K562 (cell line): Measurements from ENCODE around the gene PTPRO. TPM values are rescaled to one million over a fixed set of nuclear protein-coding genes. Genes with fewer than 3 reads are reported as not detected.

Experiments used
- ATAC-seq: fragments of 200-7000 bp; cut with Tn5 transposase; 3 replicates; pipeline ENCODE4 v1.9.1; 2020; ENCODE audit warnings: moderate library complexity
- BruUV-seq: library from RNA; stranded (reverse); fragments of 400-500 nt; replicated peaks from 2 replicates; lab custom pipeline; 2021; lab: Mats Ljungman, UMichigan
- CTCF ChIA-PET: fragments of 300-600 bp; formaldehyde crosslinking; extraction: SDS; loops from one replicate; lab custom pipeline; 2021; ENCODE audit warnings: low intra/inter-chr PET ratio; lab: Yijun Ruan, JAX
- POLR2A ChIA-PET: fragments of 300-600, 350-650 bp; sonication (Branson Sonifier 250); formaldehyde crosslinking; extraction: SDS; loops from one replicate; lab custom pipeline; 2021; ENCODE audit warnings: antibody characterized with exemption, inconsistent platforms; lab: Yijun Ruan, JAX
- DNase-seq, 4 experiments: peaks; one replicate each; pipeline versions ENCODE4 v3.0.0 to v3.0.0-alpha.2; 2011 to 2018; ENCODE audit warnings: low spot score in 3 of 4, mixed read lengths in 3 of 4; ENCODE audit errors: extremely low read depth in 1 of 4
- FAIRE-seq: peaks from 2 replicates; lab custom pipeline; 2011; peaks lifted over from hg19 to GRCh38; lab: Jason Lieb, UNC
- H2AFZ ChIP-seq: 2 replicates; pipeline ENCODE4 v1.6.0; 2011; ENCODE audit warnings: low read depth, low read length, control low read depth, inconsistent platforms
- H3K27ac ChIP-seq: fragments of 200-600 bp; 3 replicates; pipeline ENCODE4 v1.8.0; 2011; ENCODE audit warnings: low read depth, mild to moderate bottlenecking, control low read depth, inconsistent platforms, low read length, moderate library complexity, mixed read lengths; ENCODE audit errors: extremely low read depth
- H3K27me3 ChIP-seq, 2 experiments: fragments of 300-600 bp in 1 of 2; 2 replicates in 1 of 2; 3 replicates in 1 of 2; pipeline versions ENCODE4 v1.6.0 to v1.8.0; 2011; ENCODE audit warnings: inconsistent platforms in 2 of 2, low read length in 2 of 2, mild to moderate bottlenecking in 1 of 2, mixed read lengths in 1 of 2, moderate library complexity in 1 of 2; ENCODE audit not compliant: control insufficient read depth in 2 of 2, insufficient read depth in 2 of 2
- H3K36me3 ChIP-seq: fragments of 300-600 bp; 3 replicates; pipeline ENCODE4 v1.8.0; 2011; ENCODE audit warnings: mild to moderate bottlenecking, low read length, inconsistent platforms; ENCODE audit not compliant: control insufficient read depth, insufficient read depth
- H3K4me1 ChIP-seq, 2 experiments: fragments of 200-600 bp in 1 of 2; replicated peaks in 1 of 2; 2 replicates in 1 of 2; 3 replicates in 1 of 2; pipeline versions ENCODE4 v1.5.1 to v1.8.0; 2011; ENCODE audit warnings: inconsistent platforms in 2 of 2, low read length in 2 of 2, mild to moderate bottlenecking in 1 of 2, mixed read lengths in 1 of 2, moderate library complexity in 1 of 2; ENCODE audit not compliant: control insufficient read depth in 2 of 2, insufficient read depth in 2 of 2
- H3K4me2 ChIP-seq: 2 replicates; pipeline ENCODE4 v1.6.1; 2011; ENCODE audit warnings: low read length, control low read depth, inconsistent platforms, mixed read lengths; ENCODE audit not compliant: insufficient read depth
- H3K4me3 ChIP-seq: fragments of 200-600 bp; sonication (generic), shearing (Covaris generic); 2 replicates; pipeline ENCODE4 v1.5.1; 2016; ENCODE audit warnings: control low read depth, inconsistent platforms
- H3K79me2 ChIP-seq: fragments of 200-600 bp; 3 replicates; pipeline ENCODE4 v1.8.0; 2011; ENCODE audit warnings: low read length, inconsistent platforms; ENCODE audit not compliant: control insufficient read depth, insufficient read depth
- H3K9ac ChIP-seq, 2 experiments: 2 replicates each; pipeline versions ENCODE4 v1.6.0 to v1.6.1; 2011; ENCODE audit warnings: low read depth in 2 of 2, low read length in 2 of 2, control low read depth in 1 of 2, inconsistent platforms in 1 of 2, mild to moderate bottlenecking in 1 of 2, mixed read lengths in 1 of 2; ENCODE audit not compliant: insufficient read depth in 1 of 2
- H3K9me1 ChIP-seq: one replicate; pipeline ENCODE4 v1.6.0; 2011; ENCODE audit warnings: inconsistent platforms, mild to moderate bottlenecking, low read length, moderate library complexity; ENCODE audit not compliant: control insufficient read depth, insufficient read depth
- H3K9me3 ChIP-seq: replicated peaks from 2 replicates; pipeline ENCODE4 v1.5.1; 2011; ENCODE audit warnings: low read depth, low read length, inconsistent platforms; ENCODE audit not compliant: control insufficient read depth, insufficient read depth
- H4K20me1 ChIP-seq: replicated peaks from 2 replicates; pipeline ENCODE4 v1.6.1; 2011; ENCODE audit warnings: low read length, inconsistent platforms, mixed read lengths; ENCODE audit not compliant: control insufficient read depth, insufficient read depth
- ARID1B ChIP-seq: fragments of 450-650 bp; IDR thresholded peaks from 2 replicates; pipeline ENCODE4 v1.6.1; 2016; ENCODE audit warnings: antibody characterized with exemption, mild to moderate bottlenecking, inconsistent platforms
- CBX8 ChIP-seq: fragments of 200-600 bp; sonication (generic); IDR thresholded peaks from 2 replicates; pipeline ENCODE4 v1.6.1; 2012; ENCODE audit warnings: borderline replicate concordance, mixed run types, low read depth, mild to moderate bottlenecking, moderate library complexity, mixed read lengths, low read length, control low read depth, inconsistent platforms; ENCODE audit not compliant: poor library complexity, severe bottlenecking; ENCODE audit errors: extremely low read depth
- CHD1 ChIP-seq: fragments of 200-600 bp; sonication (generic); IDR thresholded peaks from one replicate; pipeline ENCODE4 v1.6.1; 2012; ENCODE audit warnings: mild to moderate bottlenecking, moderate library complexity, low read length, inconsistent platforms
- EGR1 ChIP-seq: fragments of 450-650 bp; conservative IDR thresholded peaks from 2 replicates; pipeline ENCODE4 v1.6.1; 2017; ENCODE audit warnings: mild to moderate bottlenecking
- ETV5 ChIP-seq: sonication (generic); formaldehyde crosslinking; IDR thresholded peaks from 2 replicates; pipeline ENCODE4 v1.4.0; 2020; ENCODE audit warnings: low read depth, mild to moderate bottlenecking, missing genetic modification reagents
- ETV6 ChIP-seq, 3 experiments: fragments of 150-350 bp in 1 of 3; sonication (generic) in 1 of 3; formaldehyde crosslinking in 1 of 3; IDR thresholded peaks; 2 replicates each; pipeline versions ENCODE4 v1.6.1 to v1.8.0; 2014 to 2022; ENCODE audit warnings: borderline replicate concordance in 2 of 3, low read depth in 2 of 3, antibody characterized with exemption in 1 of 3, low read length in 1 of 3, mild to moderate bottlenecking in 1 of 3, missing genetic modification reagents in 1 of 3
- FOSL1 ChIP-seq: fragments of 200-800 bp; sonication (Bioruptor generic); conservative IDR thresholded peaks from 2 replicates; pipeline ENCODE4 v1.6.1; 2016; ENCODE audit warnings: missing genetic modification characterization, missing compliant biosample characterization
- MTA3 ChIP-seq: fragments of 450-650 bp; formaldehyde crosslinking; IDR thresholded peaks from 2 replicates; pipeline ENCODE4 v1.6.1; 2017; ENCODE audit warnings: mild to moderate bottlenecking, borderline replicate concordance
- NCOA4 ChIP-seq: fragments of 450-650 bp; IDR thresholded peaks from 2 replicates; pipeline ENCODE4 v1.6.1; 2018; ENCODE audit warnings: mild to moderate bottlenecking; ENCODE audit not compliant: partially characterized antibody
- NUFIP1 ChIP-seq: fragments of 450-650 bp; IDR thresholded peaks from 2 replicates; pipeline ENCODE4 v1.6.1; 2018; ENCODE audit not compliant: partially characterized antibody
- PHTF2 ChIP-seq: fragments of 250-450 bp; sonication (Bioruptor Pico); IDR thresholded peaks from 2 replicates; pipeline ENCODE4 v1.5.0; 2021; ENCODE audit warnings: mild to moderate bottlenecking
- PML ChIP-seq: IDR thresholded peaks from 2 replicates; pipeline ENCODE4 v1.6.1; 2012; ENCODE audit warnings: low read length, inconsistent platforms
- SIN3B ChIP-seq: fragments of 450-650 bp; IDR thresholded peaks from 2 replicates; pipeline ENCODE4 v1.6.1; 2017; ENCODE audit warnings: low read depth, mild to moderate bottlenecking, moderate library complexity
- ZFP30 ChIP-seq: fragments of 250-450 bp; sonication (Bioruptor Pico); IDR thresholded peaks from 2 replicates; pipeline ENCODE4 v1.8.0; 2022; ENCODE audit warnings: moderate library complexity, mild to moderate bottlenecking, inconsistent platforms, borderline replicate concordance
- ZFP36 ChIP-seq: fragments of 150-350 bp; IDR thresholded peaks from 2 replicates; pipeline ENCODE4 v1.6.1; 2018; ENCODE audit warnings: low read length, low read depth; ENCODE audit not compliant: partially characterized antibody
- ZFPM2 ChIP-seq: fragments of 250-450 bp; sonication (Bioruptor Pico); IDR thresholded peaks from 2 replicates; pipeline ENCODE4 v1.5.1; 2022; ENCODE audit warnings: mild to moderate bottlenecking
- WGBS: fragments of 100-300 bp; shearing (Covaris generic); methylation state at CpG from one replicate; pipeline ENCODE4 v1.1.6; 2016; ENCODE audit warnings: low coverage, mixed read lengths; ENCODE audit not compliant: insufficient coverage; ENCODE audit errors: missing lambda C conversion rate; 5-methylcytosine and 5-hydroxymethylcytosine counted together
- in situ Hi-C: fragments of 300-500 bp; cut with MboI; formaldehyde crosslinking; loops from 4 replicates; pipeline ENCODE4 v1.15.0; 2018; ENCODE audit warnings: inconsistent platforms, mixed read lengths
- intact Hi-C: fragments of 100-400 bp; cut with micrococcal nuclease; formaldehyde crosslinking; loops from 2 replicates; pipeline ENCODE4 v1.14.2; 2022
- polyA plus RNA-seq, 8 experiments: library from polyadenylated mRNA; depleted of rRNA in 4 of 8; stranded (reverse) in 5 of 8; unstranded in 3 of 8; fragments of >200 nt; fragmentation: Nextera tagmentation in 2 of 8; fragmentation: Illumina TruSeq in 1 of 8; extraction: Ambion mirVana in 2 of 8; extraction: Trizol in 1 of 8; gene quantifications; 2 replicates each; pipeline versions ENCODE4 v1.2.1 to v1.2.3, GENCODE V29; 2011 to 2014; ENCODE audit warnings: inconsistent platforms in 1 of 8, missing spikeins in 1 of 8
- total RNA-seq, 7 experiments: library from RNA; depleted of rRNA in 6 of 7; stranded (reverse); fragments of >200 nt in 6 of 7; fragmentation: Illumina TruSeq in 2 of 7; extraction: Trizol in 2 of 7; gene quantifications; 2 replicates each; pipeline versions ENCODE4 v1.2.1 to v1.2.3, GENCODE V29; 2011 to 2021; ENCODE audit warnings: low replicate concordance in 1 of 7
- TF ChIP-seq, protein P1 (sequence below), 2 experiments: fragments of 450-650 bp; IDR thresholded peaks; 2 replicates each; pipeline ENCODE4 v1.6.1; 2018; ENCODE audit warnings: mild to moderate bottlenecking in 2 of 2, low read depth in 1 of 2; ENCODE audit not compliant: partially characterized antibody in 2 of 2

The PTPRO gene
- total and polyA plus RNA-seq, 9 of the 15 experiments (the other 6 are each of a cell fraction or from before 2014, with no cell fraction given), result 0.22 TPM; not detected in 8

DNA sequence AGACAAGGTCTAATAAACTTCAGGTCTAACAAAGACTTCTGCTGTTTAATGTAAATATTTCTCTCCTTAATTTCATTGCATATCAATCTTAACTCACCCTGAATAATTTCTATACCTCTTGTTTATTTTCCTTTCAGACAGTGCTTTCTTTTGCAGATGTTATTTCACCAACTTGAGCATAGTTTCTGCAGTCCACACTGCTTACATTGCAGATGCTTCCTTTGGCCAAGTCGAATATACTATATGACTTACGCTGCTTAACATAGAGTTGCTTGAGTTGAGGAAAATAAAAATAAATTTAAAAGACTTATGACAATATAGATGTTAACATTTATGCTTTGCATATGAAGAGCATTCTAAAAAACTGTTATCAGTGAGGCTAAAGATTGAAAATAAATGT is 217.7 kb downstream of the PTPRO start:
- in situ Hi-C loops, result no loop called here
- POLR2A ChIA-PET, result no interaction called here

More for the DNA sequence above, 217.7 kb downstream of the PTPRO start:
- Histone ChIP-seq H3K4me2 (no peak overlapping the region), H3K27me3 (no peaks in the 10 kb centered on the region), H4K20me1 (no peaks in the 10 kb centered on the region), H2AFZ (no peak overlapping the region), H3K79me2 (no peaks in the 10 kb centered on the region), H3K9ac (no peak overlapping the region), H3K36me3 (no peaks in the 10 kb centered on the region), H3K27ac (no peak overlapping the region), H3K9me3 (no peaks in the 10 kb centered on the region), H3K4me1 (no peaks in the 10 kb centered on the region), H3K9me1 (no peaks in the 10 kb centered on the region), H3K4me3 (no peak overlapping the region)
- intact Hi-C loops, result no loop called here
- 0% methylated on average over 2 of the region's 2 CpGs for WGBS
- FAIRE-seq, result no peak
- no peak for ATAC-seq
- CTCF ChIA-PET, result no interaction called here
- DNase-seq, result no peak
- TF ChIP-seq ZFP36, result no peak
- TF ChIP-seq ETV6 (IDR thresholded peaks at IDR 0.05; ENCODE audit: borderline replicate concordance in 1 of 2, low read depth in 2 of 2, low read length in 1 of 2), result no peak
- TF ChIP-seq ETV6 (CRISPR knock-in tag; IDR thresholded peaks at IDR 0.05; ENCODE audit: borderline replicate concordance), result no peak
- no peak for TF ChIP-seq PHTF2
- TF ChIP-seq ZFP30 (CRISPR knock-in tag), result no peak
- TF ChIP-seq PML, result no peak
- TF ChIP-seq NCOA4, result no peak
- no peak for TF ChIP-seq ZFPM2 (CRISPR knock-in tag)
- TF ChIP-seq MTA3, result no peak
- no peak for TF ChIP-seq CBX8
- TF ChIP-seq EGR1, result no peak
- TF ChIP-seq ARID1B, result no peak
- no peak for TF ChIP-seq SIN3B
- no peak for TF ChIP-seq FOSL1
- TF ChIP-seq ETV5 (CRISPR knock-in tag), result no peak
- no peak for TF ChIP-seq CHD1
- TF ChIP-seq, protein P1, sequence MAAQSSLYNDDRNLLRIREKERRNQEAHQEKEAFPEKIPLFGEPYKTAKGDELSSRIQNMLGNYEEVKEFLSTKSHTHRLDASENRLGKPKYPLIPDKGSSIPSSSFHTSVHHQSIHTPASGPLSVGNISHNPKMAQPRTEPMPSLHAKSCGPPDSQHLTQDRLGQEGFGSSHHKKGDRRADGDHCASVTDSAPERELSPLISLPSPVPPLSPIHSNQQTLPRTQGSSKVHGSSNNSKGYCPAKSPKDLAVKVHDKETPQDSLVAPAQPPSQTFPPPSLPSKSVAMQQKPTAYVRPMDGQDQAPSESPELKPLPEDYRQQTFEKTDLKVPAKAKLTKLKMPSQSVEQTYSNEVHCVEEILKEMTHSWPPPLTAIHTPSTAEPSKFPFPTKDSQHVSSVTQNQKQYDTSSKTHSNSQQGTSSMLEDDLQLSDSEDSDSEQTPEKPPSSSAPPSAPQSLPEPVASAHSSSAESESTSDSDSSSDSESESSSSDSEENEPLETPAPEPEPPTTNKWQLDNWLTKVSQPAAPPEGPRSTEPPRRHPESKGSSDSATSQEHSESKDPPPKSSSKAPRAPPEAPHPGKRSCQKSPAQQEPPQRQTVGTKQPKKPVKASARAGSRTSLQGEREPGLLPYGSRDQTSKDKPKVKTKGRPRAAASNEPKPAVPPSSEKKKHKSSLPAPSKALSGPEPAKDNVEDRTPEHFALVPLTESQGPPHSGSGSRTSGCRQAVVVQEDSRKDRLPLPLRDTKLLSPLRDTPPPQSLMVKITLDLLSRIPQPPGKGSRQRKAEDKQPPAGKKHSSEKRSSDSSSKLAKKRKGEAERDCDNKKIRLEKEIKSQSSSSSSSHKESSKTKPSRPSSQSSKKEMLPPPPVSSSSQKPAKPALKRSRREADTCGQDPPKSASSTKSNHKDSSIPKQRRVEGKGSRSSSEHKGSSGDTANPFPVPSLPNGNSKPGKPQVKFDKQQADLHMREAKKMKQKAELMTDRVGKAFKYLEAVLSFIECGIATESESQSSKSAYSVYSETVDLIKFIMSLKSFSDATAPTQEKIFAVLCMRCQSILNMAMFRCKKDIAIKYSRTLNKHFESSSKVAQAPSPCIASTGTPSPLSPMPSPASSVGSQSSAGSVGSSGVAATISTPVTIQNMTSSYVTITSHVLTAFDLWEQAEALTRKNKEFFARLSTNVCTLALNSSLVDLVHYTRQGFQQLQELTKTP (IDR thresholded peaks at IDR 0.05; ENCODE audit: low read depth in 1 of 2, partially characterized antibody in 2 of 2), result no peak
- no peak for TF ChIP-seq NUFIP1
- no TSS peak for BruUV-seq
